Calu3 (cell line): ENCODE measurements around the gene ZNF22. TPM values are rescaled to one million over a fixed set of nuclear protein-coding genes. Genes with fewer than 3 reads are reported as not detected.

Experiments used
- BruUV-seq: library from RNA; stranded (reverse); fragments of 400-500 nt; replicated peaks from 2 replicates; lab custom pipeline; 2021; lab: Mats Ljungman, UMichigan
- CTCF ChIA-PET: fragments of 300-600 bp; sonication (Branson Sonifier 250); formaldehyde crosslinking; loops from one replicate; lab custom pipeline; 2022; ENCODE audit warnings: antibody characterized with exemption; lab: Charles Lee
- DNase-seq: peaks from one replicate; pipeline ENCODE4 v3.0.0; 2022
- H3K27ac Mint-ChIP-seq: one replicate; pipeline ENCODE4 v1.8.0; 2022; ENCODE audit warnings: mixed read lengths; ENCODE audit not compliant: unreplicated experiment
- H3K27me3 Mint-ChIP-seq: one replicate; pipeline ENCODE4 v1.8.0; 2022; ENCODE audit warnings: mixed read lengths; ENCODE audit not compliant: unreplicated experiment
- H3K36me3 Mint-ChIP-seq: one replicate; pipeline ENCODE4 v1.8.0; 2022; ENCODE audit warnings: mild to moderate bottlenecking, moderate library complexity, mixed read lengths; ENCODE audit not compliant: insufficient read depth, unreplicated experiment
- H3K4me1 Mint-ChIP-seq: one replicate; pipeline ENCODE4 v1.8.0; 2022; ENCODE audit warnings: mild to moderate bottlenecking, low read depth, mixed read lengths; ENCODE audit not compliant: unreplicated experiment
- H3K4me3 Mint-ChIP-seq: one replicate; pipeline ENCODE4 v1.8.0; 2022; ENCODE audit warnings: mild to moderate bottlenecking, low read depth, moderate library complexity, mixed read lengths; ENCODE audit not compliant: unreplicated experiment
- H3K9me3 Mint-ChIP-seq: one replicate; pipeline ENCODE4 v1.8.0; 2022; ENCODE audit warnings: low read depth, mixed read lengths; ENCODE audit not compliant: unreplicated experiment
- intact Hi-C: fragments of 100-400 bp; cut with micrococcal nuclease; formaldehyde crosslinking; loops from one replicate; pipeline ENCODE4 v1.10.0; 2022; ENCODE audit not compliant: unreplicated experiment
- total RNA-seq: library from RNA; stranded (reverse); gene quantifications from 2 replicates; pipeline ENCODE4 v1.2.3, GENCODE V29; 2022
- TF ChIP-seq, protein P1 (sequence below): fragments of 200-600 bp; IDR thresholded peaks from one replicate; pipeline ENCODE4 v1.8.0; 2022; ENCODE audit warnings: antibody characterized with exemption; ENCODE audit not compliant: unreplicated experiment

The ZNF22 gene
- total RNA-seq, 1 experiment from 2014 or later = 11.9 TPM

DNA sequence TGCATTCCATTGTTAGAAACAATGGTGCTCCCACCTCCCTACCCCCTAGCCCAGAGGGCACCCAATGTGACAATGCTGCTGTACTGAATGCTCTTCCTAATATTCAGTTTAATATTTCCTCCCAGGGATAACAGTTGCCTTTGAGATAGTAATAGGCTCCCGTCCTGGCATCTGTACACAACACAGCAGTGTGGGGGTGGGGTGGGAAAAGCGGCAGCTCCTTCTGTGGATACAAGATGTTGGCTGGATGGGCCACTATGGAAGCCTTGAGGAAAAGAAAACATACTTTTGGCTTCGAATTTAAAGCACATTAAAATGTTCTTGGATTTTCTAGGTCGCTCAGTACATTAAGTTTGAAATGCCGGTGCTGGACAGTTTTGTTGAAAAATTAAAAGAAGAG is 9.2 kb upstream of the ZNF22 start:
- CTCF ChIA-PET = interaction anchor here (1.1 kb wide), 1 partner anchor 11 kb away, joined by 4 read pairs; no protein-coding TSS in a partner anchor
- BruUV-seq = no TSS peak
- Mint-ChIP-seq H3K36me3 (no peaks in the 10 kb centered on the region), H3K4me1 (peaks cover 8% of the 10 kb centered on the region), H3K27ac (no peak overlapping the region), H3K4me3 (no peak overlapping the region), H3K9me3 (no peaks in the 10 kb centered on the region), H3K27me3 (no peaks in the 10 kb centered on the region)
- intact Hi-C loops = loop anchor here (5.0 kb wide), 1 partner anchor 59 kb away; no protein-coding TSS in a partner anchor
- no peak for DNase-seq
- TF ChIP-seq, protein P1, sequence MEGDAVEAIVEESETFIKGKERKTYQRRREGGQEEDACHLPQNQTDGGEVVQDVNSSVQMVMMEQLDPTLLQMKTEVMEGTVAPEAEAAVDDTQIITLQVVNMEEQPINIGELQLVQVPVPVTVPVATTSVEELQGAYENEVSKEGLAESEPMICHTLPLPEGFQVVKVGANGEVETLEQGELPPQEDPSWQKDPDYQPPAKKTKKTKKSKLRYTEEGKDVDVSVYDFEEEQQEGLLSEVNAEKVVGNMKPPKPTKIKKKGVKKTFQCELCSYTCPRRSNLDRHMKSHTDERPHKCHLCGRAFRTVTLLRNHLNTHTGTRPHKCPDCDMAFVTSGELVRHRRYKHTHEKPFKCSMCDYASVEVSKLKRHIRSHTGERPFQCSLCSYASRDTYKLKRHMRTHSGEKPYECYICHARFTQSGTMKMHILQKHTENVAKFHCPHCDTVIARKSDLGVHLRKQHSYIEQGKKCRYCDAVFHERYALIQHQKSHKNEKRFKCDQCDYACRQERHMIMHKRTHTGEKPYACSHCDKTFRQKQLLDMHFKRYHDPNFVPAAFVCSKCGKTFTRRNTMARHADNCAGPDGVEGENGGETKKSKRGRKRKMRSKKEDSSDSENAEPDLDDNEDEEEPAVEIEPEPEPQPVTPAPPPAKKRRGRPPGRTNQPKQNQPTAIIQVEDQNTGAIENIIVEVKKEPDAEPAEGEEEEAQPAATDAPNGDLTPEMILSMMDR = no peak

DNA sequence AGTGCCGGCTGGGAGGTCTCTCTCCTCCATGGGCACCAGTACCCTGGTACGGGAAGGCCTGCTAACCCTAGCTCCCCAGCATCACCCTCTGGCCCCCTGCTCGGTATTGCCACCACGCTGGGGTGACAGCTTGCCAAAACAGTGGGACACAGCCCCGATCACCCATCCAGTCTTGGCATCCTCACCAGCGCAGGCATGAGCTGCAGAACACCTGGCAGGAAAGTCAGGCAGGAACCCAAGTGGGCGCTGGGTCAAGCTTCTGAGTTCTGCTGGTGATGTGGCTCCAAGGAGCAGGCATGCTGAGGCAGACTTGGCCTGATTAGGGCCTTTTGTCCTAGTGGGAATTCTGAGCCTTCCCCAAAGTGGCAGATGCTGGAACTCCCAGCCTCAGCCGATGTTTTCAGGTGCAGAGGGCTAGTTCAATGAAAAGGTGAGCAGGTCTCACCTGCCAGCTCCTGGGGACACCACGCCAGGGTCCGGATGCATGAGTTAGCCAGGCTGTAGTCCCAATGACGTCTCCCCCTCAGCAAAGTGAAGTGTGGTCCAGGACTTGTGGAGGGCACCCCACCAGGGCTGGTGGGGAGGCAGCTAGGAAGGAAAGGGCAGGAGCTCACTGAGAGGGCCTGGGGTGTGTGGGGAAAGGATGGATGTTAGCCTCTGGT is 8.5 kb upstream of the ZNF22 start:
- TF ChIP-seq, protein P1 = no peak
- H3K27me3 Mint-ChIP-seq = no peaks in the 10 kb centered on the region
- no peaks in the 10 kb centered on the region for H3K9me3 Mint-ChIP-seq
- no TSS peak for BruUV-seq
- peaks cover 8% of the 10 kb centered on the region for H3K4me1 Mint-ChIP-seq
- DNase-seq = no peak
- no peaks in the 10 kb centered on the region for H3K36me3 Mint-ChIP-seq
- intact Hi-C loops = loop anchor here (5.0 kb wide), 1 partner anchor 60 kb away; no protein-coding TSS in a partner anchor
- CTCF ChIA-PET = interaction anchor here (1.1 kb wide), 1 partner anchor 12 kb away, joined by 4 read pairs; no protein-coding TSS in a partner anchor
- H3K4me3 Mint-ChIP-seq = no peak overlapping the region
- no peak overlapping the region for H3K27ac Mint-ChIP-seq

DNA sequence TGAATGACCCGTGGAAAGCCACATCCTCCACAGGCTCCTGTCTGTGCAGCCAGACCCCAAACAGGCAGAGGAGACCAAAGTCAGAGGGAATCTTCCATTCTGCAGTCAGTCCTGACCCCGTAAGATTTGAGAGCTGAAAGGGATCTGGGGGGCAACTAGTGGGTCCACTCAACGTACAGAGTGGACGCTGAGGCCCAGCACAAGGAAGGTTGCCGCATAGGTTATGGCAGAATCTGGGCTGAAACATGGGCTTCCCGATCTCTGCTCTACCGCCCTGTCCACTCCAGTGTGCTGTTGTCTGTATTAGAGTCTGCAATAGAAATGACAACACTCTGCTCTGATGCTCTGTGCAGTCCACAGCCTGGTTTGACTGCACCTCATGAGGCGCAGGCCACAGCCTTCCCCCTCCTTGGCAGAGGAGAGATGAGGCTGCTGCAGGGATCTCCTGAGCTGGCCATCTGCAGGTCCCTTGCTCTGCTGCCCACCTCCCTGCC is 7.9 kb upstream of the ZNF22 start:
- peaks cover 8% of the 10 kb centered on the region for H3K4me1 Mint-ChIP-seq
- no peak overlapping the region for H3K4me3 Mint-ChIP-seq
- H3K27ac Mint-ChIP-seq = no peak overlapping the region
- no peak for DNase-seq
- no TSS peak for BruUV-seq
- no peaks in the 10 kb centered on the region for H3K9me3 Mint-ChIP-seq
- no peaks in the 10 kb centered on the region for H3K27me3 Mint-ChIP-seq
- CTCF ChIA-PET = interaction anchor here (0.5 to 1.1 kb wide), 2 partner anchors 12 to 17 kb away, joined by 4 to 6 read pairs; no protein-coding TSS in a partner anchor
- TF ChIP-seq, protein P1 = no peak
- intact Hi-C loops = loop anchor here (5.0 kb wide), 1 partner anchor 60 kb away; no protein-coding TSS in a partner anchor
- no peaks in the 10 kb centered on the region for H3K36me3 Mint-ChIP-seq

DNA sequence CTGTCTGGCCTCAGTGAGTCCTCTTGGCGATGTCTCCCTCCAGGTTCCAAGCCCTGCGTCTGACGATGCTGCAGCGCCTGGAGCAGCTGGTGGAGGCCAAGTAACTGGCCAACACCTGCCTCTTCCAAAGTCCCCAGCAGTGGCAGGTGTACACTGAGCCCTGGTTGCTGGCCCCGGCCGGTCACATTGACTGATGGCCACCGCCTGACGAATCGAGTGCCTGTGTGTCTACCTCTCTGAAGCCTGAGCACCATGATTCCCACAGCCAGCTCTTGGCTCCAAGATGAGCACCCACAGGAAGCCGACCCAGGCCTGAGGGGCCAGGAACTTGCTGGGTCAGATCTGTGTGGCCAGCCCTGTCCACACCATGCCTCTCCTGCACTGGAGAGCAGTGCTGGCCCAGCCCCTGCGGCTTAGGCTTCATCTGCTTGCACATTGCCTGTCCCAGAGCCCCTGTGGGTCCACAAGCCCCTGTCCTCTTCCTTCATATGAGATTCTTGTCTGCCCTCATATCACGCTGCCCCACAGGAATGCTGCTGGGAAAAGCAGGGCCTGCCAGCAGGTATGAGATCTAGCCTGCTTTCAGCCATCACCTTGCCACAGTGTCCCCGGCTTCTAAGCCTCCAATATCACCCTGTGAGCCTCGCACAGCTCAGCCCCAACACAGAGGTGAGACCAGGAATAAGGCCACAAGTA is 7.3 kb upstream of the ZNF22 start:
- CTCF ChIA-PET = interaction anchor here (0.5 to 1.6 kb wide), 2 partner anchors 18 to 61 kb away, joined by 5 to 6 read pairs; no protein-coding TSS in a partner anchor
- Mint-ChIP-seq H3K27me3 (no peaks in the 10 kb centered on the region), H3K27ac (no peak overlapping the region), H3K4me1 (peaks cover 8% of the 10 kb centered on the region), H3K9me3 (no peaks in the 10 kb centered on the region), H3K36me3 (no peaks in the 10 kb centered on the region), H3K4me3 (no peak overlapping the region)
- TF ChIP-seq, protein P1 = no peak
- no TSS peak for BruUV-seq
- intact Hi-C loops = loop anchor here (5.0 kb wide), 1 partner anchor 61 kb away; no protein-coding TSS in a partner anchor
- DNase-seq = no peak
